Activated T-cell treated with anti-CD3 and anti-CD28 coated beads for 48 hours (primary cell): ENCODE results near the gene CMC4.

ENCODE experiments used
- DNase-seq: peaks from one replicate; pipeline ENCODE4 v3.0.0-alpha.2; 2020; ENCODE audit warnings: low read depth

The CMC4 gene

DNA sequence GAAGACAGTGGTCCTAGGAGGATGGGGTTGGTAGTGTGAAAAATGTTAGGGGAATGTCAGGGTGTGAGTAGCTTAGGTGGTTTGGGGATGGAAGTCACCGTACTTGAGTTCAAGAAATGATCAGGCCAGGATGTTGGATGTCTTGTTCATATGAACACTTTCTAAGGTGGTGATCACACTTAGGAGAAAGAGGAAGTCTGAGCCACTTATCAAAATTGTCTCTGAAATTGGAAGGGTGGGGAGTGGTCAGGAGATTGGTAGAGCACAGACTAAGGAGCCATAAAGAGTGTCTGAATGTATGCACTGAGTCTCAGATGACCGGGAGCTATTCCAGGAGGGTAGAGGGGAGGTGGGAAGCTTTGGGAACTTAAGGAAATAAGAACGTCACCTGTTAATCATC, 17.3 kb downstream of the CMC4 start:
- DNase-seq = no peak

- no peak for DNase-seq
Observed at GRCh38 chrX:155052738-155053498, 18.0 kb downstream of the CMC4 start.

GRCh38 chrX:155048977-155049619, 21.8 kb downstream of the CMC4 start:
- DNase-seq = peak; percentile 39

DNA sequence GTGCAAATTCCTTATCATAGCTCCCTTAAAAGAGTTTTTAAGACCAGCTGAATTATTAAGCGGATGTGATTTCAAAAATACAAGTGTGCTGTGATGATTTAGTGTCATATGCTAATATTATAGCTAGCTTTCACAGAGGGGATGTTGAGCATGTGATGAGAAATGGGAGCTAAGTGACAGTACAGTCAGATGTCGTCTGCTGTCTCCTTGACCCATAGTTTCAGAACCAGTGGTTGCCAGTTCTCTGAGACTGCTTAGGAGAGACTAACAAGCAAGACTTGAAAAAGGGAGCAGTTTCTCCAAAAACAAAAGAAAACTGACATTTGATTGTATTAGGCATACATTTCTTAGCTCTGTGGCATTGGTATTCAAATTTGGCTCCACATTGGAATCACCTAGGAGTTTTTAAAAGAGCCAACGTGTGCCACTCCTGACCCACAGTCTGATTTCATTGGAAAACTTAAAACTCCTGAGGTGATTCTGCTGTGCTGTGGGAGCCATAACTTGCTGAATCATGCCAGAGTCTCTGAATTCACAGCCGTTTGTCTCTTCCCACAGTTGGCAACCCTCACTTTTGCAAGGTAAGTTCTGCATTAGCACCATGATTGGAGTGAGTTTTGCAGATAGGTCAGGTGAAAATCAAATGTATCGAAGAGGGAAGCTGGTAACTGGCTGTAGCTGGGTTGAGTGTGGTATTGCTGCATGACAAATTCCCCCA, 24.0 kb downstream of the CMC4 start:
- no peak for DNase-seq

GRCh38 chrX:155046129-155046810, 24.7 kb downstream of the CMC4 start:
- DNase-seq = no peak

- DNase-seq = no peak
Observed at GRCh38 chrX:155035688-155036087, 35.2 kb downstream of the CMC4 start.

DNA sequence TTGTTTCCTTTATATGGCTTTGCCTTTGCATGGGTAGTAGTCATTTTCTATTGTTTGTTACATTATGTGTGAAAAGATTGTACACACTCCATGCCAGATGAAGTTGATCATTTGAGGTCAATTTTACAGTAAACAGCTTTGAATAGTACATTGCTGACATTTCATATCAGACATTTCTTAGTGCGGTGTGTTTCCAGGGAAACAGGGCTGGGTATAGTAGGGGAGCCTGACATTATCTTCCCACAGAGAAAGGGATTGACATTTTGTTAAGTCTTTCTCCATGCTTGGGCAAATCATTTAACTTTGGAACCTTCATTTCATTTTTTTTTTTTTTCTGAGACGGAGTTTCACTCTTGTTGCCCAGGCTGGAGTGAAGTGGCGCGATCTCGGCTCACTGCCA, 39.3 kb downstream of the CMC4 start:
- no peak for DNase-seq

DNA sequence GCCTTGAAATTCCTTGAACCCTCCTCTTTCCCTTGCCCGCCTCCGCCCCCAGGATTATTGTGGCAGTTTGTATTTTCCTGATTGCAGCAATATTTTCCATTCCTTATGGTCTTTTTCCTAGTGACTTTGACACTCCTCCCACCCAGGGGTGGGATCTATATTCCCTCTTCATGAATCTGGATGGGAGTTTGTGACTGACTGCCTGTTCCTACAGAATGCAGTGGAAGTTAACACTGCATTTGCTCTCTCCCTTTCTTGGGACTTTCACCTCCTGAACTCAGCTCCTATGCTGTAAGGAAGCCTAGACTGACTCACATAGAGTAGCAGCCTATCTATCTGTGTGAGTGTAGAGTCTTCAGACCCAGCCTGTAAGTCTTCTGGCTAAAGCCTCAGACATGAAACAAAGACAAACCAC, 42.1 kb downstream of the CMC4 start:
- DNase-seq = no peak

DNA sequence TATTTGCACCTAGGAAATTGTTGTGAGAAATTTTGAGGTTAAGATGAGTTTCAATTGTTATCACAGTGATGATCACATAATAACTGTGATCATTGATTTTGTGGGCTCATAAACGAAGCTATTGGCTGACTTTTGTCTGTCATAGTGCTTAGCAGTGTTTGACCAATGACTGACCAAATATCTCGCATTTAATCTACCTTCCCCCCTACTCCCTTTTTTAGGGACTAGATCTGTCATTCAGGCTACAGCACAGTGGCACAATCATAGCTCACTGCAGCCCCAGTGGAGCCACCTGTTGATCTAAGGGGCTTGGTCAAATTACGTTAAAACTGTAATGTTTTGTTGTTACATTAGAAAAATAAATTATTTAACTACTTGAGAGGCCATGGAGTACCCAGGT, 42.8 kb downstream of the CMC4 start:
- no peak for DNase-seq

DNA sequence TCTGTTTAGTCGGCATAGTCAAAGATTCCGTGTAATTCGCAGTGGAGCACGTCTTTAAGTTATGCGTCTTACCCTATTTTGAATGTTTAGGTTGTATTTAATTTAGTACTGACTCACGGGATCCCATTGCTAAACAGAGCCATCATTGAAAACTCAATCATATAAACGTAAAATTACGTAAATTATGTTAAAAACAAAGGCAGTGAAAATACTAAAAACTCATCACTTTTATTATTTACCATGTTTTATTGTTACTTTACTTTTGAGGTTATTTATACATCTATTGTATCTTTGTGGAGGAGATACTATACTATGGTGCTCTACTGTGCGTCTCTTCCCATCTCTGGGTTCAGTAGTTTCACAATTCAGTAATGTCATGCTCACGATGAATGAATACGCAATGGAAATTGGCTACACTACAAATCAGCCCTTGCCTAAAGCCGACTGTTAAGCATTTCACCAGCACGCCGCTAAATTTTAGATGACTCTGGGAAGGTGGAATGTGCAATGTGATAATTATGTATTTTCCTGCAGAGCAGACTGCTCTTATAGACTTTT, 43.3 kb downstream of the CMC4 start:
- DNase-seq = no peak

DNA sequence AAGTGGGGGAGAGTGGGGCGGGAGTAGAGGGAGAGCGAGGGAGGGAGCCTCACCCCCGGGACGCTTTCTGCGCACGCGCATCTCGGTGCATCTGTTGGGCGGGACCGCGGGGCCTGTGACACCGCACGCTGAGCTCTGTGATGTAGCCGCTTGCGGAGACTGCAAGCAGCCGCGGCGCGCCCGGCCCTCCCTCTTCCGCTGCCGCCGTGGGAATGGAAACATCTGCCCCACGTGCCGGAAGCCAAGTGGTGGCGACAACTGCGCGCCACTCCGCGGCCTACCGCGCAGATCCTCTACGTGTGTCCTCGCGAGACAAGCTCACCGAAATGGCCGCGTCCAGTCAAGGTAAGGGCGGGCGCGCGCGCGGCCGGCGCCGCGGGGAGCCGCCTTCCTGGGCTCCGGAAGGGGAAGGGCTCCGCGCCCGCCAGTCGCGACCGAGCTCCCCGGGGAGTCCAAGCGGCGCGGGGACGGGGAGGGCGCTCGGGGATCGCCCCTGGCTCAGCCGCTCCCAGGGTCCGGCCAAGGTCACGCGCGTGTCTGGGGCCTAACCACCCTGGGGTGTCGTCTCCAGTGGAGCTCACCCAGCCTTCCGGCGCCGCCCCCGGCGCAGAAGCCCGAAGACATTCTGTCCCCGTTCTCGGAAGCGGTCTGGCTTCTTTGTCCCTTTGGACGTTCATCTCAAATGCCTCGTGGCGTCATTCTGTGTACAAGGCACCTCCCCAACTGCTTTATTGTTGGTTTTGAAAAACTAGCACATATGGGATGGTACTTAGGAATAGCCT, 44.0 kb downstream of the CMC4 start, which contains the start of gene FUNDC2:
TSS of gene FUNDC2 (plus strand) at position 118 of the 782 bp plus-strand sequence. CDS start at position 213, 95 bp downstream.
- peak; percentile 88 for DNase-seq

- DNase-seq = no peak
Observed at GRCh38 chrX:155026420-155026726, 44.6 kb downstream of the CMC4 start.

GRCh38 chrX:155023907-155024833, 46.8 kb downstream of the CMC4 start:
- no peak for DNase-seq

- no peak for DNase-seq
Observed at GRCh38 chrX:155022585-155022984, 48.4 kb downstream of the CMC4 start, which contains the start of gene F8. Gene F8 (minus strand): TSS chrX:155022723. CDS start chrX:155022552, 171 bp downstream.

GRCh38 chrX:155020591-155020990, 50.3 kb downstream of the CMC4 start:
- no peak for DNase-seq
